Esophagus squamous epithelium (tissue), 4 donors: ENCODE data around the gene NAV3.

Experiments used
- CTCF ChIP-seq, 6 experiments: fragments of 450-650 bp in 4 of 6; fragments of 200-600 bp in 2 of 6; sonication (generic) in 2 of 6; IDR thresholded peaks; one replicate each; pipeline ENCODE4 v1.5.1; 2016 to 2019; ENCODE audit warnings: antibody characterized with exemption in 6 of 6, mild to moderate bottlenecking in 4 of 6, moderate library complexity in 4 of 6
- POLR2A ChIP-seq, 4 donors: fragments of 450-650 bp; IDR thresholded peaks; one replicate each; pipeline ENCODE4 v1.6.1; 2017; ENCODE audit warnings: antibody characterized with exemption in 4 of 4, mild to moderate bottlenecking in 4 of 4, moderate library complexity in 3 of 4

- TF ChIP-seq CTCF (IDR thresholded peaks at IDR 0.05) (no peak), POLR2A (IDR thresholded peaks at IDR 0.05) (no peak)
Measured at GRCh38 chr12:78004249-78005093, 173.8 kb downstream of the NAV3 start.
